HEK293 (cell line): ENCODE measurements around the gene POU4F1.

ENCODE experiments used
- MEIS1 ChIP-seq: sonication (generic); formaldehyde crosslinking; IDR thresholded peaks from 2 replicates; pipeline ENCODE4 v1.8.1; 2022; ENCODE audit warnings: missing genetic modification reagents, mild to moderate bottlenecking, borderline replicate concordance
- SETDB1 ChIP-seq: IDR thresholded peaks from one replicate; pipeline ENCODE4 v1.6.1; 2017; ENCODE audit warnings: mild to moderate bottlenecking, low read length, moderate library complexity, mixed read lengths; ENCODE audit not compliant: insufficient read length
- ZBTB21 ChIP-seq: fragments of 450-650 bp; formaldehyde crosslinking; IDR thresholded peaks from 2 replicates; pipeline ENCODE4 v1.5.1; 2017; ENCODE audit warnings: missing biosample characterization, missing genetic modification characterization
- ZEB2 ChIP-seq: fragments of 450-650 bp; formaldehyde crosslinking; IDR thresholded peaks from 2 replicates; pipeline ENCODE4 v1.5.1; 2016; ENCODE audit warnings: missing biosample characterization, missing genetic modification characterization
- ZFHX2 ChIP-seq: fragments of 450-650 bp; formaldehyde crosslinking; conservative IDR thresholded peaks from 2 replicates; pipeline ENCODE4 v1.5.1; 2016; ENCODE audit warnings: missing biosample characterization, missing genetic modification characterization
- ZNF121 ChIP-seq: fragments of 450-650 bp; formaldehyde crosslinking; IDR thresholded peaks from 2 replicates; pipeline ENCODE4 v1.5.1; 2016; ENCODE audit warnings: missing biosample characterization, missing genetic modification characterization
- ZNF2 ChIP-seq: fragments of 450-650 bp; formaldehyde crosslinking; IDR thresholded peaks from 2 replicates; pipeline ENCODE4 v1.5.1; 2016; ENCODE audit warnings: missing biosample characterization, missing genetic modification characterization
- ZNF23 ChIP-seq: fragments of 450-650 bp; formaldehyde crosslinking; IDR thresholded peaks from 2 replicates; pipeline ENCODE4 v1.5.1; 2016; ENCODE audit warnings: missing biosample characterization, missing genetic modification characterization, borderline replicate concordance
- ZNF266 ChIP-seq: fragments of 450-650 bp; formaldehyde crosslinking; IDR thresholded peaks from 2 replicates; pipeline ENCODE4 v1.5.1; 2016; ENCODE audit warnings: missing biosample characterization, missing genetic modification characterization, low read depth
- ZNF366 ChIP-seq: fragments of 450-650 bp; formaldehyde crosslinking; conservative IDR thresholded peaks from 2 replicates; pipeline ENCODE4 v1.5.1; 2016; ENCODE audit warnings: missing biosample characterization, missing genetic modification characterization
- ZNF521 ChIP-seq: fragments of 450-650 bp; formaldehyde crosslinking; IDR thresholded peaks from 2 replicates; pipeline ENCODE4 v1.5.1; 2017; ENCODE audit warnings: missing biosample characterization, mild to moderate bottlenecking, missing genetic modification characterization
- ZNF561 ChIP-seq: fragments of 450-650 bp; IDR thresholded peaks from 2 replicates; pipeline ENCODE4 v1.5.1; 2018; ENCODE audit warnings: missing biosample characterization, missing genetic modification characterization, borderline replicate concordance
- ZNF596 ChIP-seq: fragments of 450-650 bp; IDR thresholded peaks from 2 replicates; pipeline ENCODE4 v1.5.0; 2018; ENCODE audit warnings: missing biosample characterization, mild to moderate bottlenecking, missing genetic modification characterization, moderate library complexity
- ZNF785 ChIP-seq: fragments of 450-650 bp; formaldehyde crosslinking; IDR thresholded peaks from 2 replicates; pipeline ENCODE4 v1.5.1; 2016; ENCODE audit warnings: missing biosample characterization, missing genetic modification characterization
- ZNF791 ChIP-seq: fragments of 450-650 bp; formaldehyde crosslinking; IDR thresholded peaks from 2 replicates; pipeline ENCODE4 v1.5.1; 2016; ENCODE audit warnings: missing biosample characterization, missing genetic modification characterization
- ZXDB ChIP-seq: fragments of 450-650 bp; formaldehyde crosslinking; IDR thresholded peaks from 2 replicates; pipeline ENCODE4 v1.5.1; 2016; ENCODE audit warnings: missing biosample characterization, missing genetic modification characterization
- TF ChIP-seq, protein P1 (sequence below): fragments of 450-650 bp; formaldehyde crosslinking; conservative IDR thresholded peaks from 2 replicates; pipeline ENCODE4 v1.5.1; 2016; ENCODE audit warnings: low read depth, missing biosample characterization, missing genetic modification characterization
- TF ChIP-seq, protein P2 (sequence below): sonication (generic); formaldehyde crosslinking; IDR thresholded peaks from 2 replicates; pipeline ENCODE4 v1.8.1; 2022; ENCODE audit warnings: mild to moderate bottlenecking, moderate library complexity, missing genetic modification reagents
- TF ChIP-seq, protein P3 (sequence below): fragments of 450-650 bp; formaldehyde crosslinking; IDR thresholded peaks from 2 replicates; pipeline ENCODE4 v1.5.1; 2016; ENCODE audit warnings: missing biosample characterization, missing genetic modification characterization
- TF ChIP-seq, protein P4 (sequence below): fragments of 450-650 bp; formaldehyde crosslinking; IDR thresholded peaks from 2 replicates; pipeline ENCODE4 v1.5.0; 2017; ENCODE audit warnings: missing biosample characterization, missing genetic modification characterization, borderline replicate concordance
- TF ChIP-seq, protein P5 (sequence below): fragments of 450-650 bp; formaldehyde crosslinking; IDR thresholded peaks from 2 replicates; pipeline ENCODE4 v1.5.1; 2016; ENCODE audit warnings: missing biosample characterization, missing genetic modification characterization
- TF ChIP-seq, protein P6 (sequence below): fragments of 450-650 bp; formaldehyde crosslinking; IDR thresholded peaks from 2 replicates; pipeline ENCODE4 v1.5.1; 2016; ENCODE audit warnings: missing biosample characterization, missing genetic modification characterization, borderline replicate concordance

Gene POU4F1

DNA sequence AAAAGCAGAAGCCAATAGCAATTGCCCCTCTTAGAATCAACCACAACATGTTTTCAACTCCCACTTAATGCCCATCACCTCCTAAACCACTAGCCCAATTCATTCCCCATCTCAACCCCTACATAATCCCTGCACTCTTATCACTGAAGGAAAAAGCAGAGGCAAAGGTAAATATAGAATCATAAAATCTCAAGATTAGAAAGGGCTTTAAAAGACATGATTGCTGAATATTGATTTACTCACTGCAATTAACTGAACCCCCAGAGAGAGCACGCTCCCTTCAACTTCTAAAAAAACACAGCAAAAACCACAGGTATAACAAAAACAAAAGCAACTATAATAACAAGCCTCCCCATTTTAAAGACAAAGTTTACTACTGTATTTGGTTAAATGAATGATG is 15.1 kb upstream of the POU4F1 start (continued):
- TF ChIP-seq, protein P1, sequence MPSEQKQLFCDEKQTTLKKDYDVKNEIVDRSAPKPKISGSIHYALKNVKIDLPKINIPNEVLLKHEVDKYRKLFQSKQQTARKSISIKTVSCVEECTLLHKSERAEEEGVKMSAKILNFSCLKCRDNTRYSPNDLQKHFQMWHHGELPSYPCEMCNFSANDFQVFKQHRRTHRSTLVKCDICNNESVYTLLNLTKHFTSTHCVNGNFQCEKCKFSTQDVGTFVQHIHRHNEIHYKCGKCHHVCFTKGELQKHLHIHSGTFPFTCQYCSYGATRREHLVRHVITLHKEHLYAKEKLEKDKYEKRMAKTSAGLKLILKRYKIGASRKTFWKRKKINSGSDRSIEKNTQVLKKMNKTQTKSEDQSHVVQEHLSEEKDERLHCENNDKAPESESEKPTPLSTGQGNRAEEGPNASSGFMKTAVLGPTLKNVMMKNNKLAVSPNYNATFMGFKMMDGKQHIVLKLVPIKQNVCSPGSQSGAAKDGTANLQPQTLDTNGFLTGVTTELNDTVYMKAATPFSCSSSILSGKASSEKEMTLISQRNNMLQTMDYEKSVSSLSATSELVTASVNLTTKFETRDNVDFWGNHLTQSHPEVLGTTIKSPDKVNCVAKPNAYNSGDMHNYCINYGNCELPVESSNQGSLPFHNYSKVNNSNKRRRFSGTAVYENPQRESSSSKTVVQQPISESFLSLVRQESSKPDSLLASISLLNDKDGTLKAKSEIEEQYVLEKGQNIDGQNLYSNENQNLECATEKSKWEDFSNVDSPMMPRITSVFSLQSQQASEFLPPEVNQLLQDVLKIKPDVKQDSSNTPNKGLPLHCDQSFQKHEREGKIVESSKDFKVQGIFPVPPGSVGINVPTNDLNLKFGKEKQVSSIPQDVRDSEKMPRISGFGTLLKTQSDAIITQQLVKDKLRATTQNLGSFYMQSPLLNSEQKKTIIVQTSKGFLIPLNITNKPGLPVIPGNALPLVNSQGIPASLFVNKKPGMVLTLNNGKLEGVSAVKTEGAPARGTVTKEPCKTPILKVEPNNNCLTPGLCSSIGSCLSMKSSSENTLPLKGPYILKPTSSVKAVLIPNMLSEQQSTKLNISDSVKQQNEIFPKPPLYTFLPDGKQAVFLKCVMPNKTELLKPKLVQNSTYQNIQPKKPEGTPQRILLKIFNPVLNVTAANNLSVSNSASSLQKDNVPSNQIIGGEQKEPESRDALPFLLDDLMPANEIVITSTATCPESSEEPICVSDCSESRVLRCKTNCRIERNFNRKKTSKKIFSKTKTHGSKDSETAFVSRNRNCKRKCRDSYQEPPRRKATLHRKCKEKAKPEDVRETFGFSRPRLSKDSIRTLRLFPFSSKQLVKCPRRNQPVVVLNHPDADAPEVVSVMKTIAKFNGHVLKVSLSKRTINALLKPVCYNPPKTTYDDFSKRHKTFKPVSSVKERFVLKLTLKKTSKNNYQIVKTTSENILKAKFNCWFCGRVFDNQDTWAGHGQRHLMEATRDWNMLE, result no peak
- no peak for TF ChIP-seq SETDB1
- TF ChIP-seq, protein P2, sequence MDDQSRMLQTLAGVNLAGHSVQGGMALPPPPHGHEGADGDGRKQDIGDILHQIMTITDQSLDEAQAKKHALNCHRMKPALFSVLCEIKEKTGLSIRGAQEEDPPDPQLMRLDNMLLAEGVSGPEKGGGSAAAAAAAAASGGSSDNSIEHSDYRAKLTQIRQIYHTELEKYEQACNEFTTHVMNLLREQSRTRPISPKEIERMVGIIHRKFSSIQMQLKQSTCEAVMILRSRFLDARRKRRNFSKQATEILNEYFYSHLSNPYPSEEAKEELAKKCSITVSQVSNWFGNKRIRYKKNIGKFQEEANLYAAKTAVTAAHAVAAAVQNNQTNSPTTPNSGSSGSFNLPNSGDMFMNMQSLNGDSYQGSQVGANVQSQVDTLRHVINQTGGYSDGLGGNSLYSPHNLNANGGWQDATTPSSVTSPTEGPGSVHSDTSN (CRISPR knock-in tag), result no peak
- no peak for TF ChIP-seq ZNF791
- TF ChIP-seq ZNF561, result no peak
- TF ChIP-seq, protein P3, sequence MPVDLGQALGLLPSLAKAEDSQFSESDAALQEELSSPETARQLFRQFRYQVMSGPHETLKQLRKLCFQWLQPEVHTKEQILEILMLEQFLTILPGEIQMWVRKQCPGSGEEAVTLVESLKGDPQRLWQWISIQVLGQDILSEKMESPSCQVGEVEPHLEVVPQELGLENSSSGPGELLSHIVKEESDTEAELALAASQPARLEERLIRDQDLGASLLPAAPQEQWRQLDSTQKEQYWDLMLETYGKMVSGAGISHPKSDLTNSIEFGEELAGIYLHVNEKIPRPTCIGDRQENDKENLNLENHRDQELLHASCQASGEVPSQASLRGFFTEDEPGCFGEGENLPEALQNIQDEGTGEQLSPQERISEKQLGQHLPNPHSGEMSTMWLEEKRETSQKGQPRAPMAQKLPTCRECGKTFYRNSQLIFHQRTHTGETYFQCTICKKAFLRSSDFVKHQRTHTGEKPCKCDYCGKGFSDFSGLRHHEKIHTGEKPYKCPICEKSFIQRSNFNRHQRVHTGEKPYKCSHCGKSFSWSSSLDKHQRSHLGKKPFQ, result peak; percentile 92
- no peak for TF ChIP-seq ZNF366 (tag by site-specific recombination)
- TF ChIP-seq ZNF785 (tag by site-specific recombination), result no peak
- TF ChIP-seq ZNF23 (tag by site-specific recombination), result no peak
- TF ChIP-seq ZBTB21, result no peak
- TF ChIP-seq MEIS1 (CRISPR knock-in tag), result no peak
- TF ChIP-seq ZNF266 (tag by site-specific recombination), result no peak
- peak; percentile 74 for TF ChIP-seq ZXDB (tag by site-specific recombination)
- TF ChIP-seq, protein P4, sequence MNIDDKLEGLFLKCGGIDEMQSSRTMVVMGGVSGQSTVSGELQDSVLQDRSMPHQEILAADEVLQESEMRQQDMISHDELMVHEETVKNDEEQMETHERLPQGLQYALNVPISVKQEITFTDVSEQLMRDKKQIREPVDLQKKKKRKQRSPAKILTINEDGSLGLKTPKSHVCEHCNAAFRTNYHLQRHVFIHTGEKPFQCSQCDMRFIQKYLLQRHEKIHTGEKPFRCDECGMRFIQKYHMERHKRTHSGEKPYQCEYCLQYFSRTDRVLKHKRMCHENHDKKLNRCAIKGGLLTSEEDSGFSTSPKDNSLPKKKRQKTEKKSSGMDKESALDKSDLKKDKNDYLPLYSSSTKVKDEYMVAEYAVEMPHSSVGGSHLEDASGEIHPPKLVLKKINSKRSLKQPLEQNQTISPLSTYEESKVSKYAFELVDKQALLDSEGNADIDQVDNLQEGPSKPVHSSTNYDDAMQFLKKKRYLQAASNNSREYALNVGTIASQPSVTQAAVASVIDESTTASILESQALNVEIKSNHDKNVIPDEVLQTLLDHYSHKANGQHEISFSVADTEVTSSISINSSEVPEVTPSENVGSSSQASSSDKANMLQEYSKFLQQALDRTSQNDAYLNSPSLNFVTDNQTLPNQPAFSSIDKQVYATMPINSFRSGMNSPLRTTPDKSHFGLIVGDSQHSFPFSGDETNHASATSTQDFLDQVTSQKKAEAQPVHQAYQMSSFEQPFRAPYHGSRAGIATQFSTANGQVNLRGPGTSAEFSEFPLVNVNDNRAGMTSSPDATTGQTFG (tag by site-specific recombination), result no peak
- TF ChIP-seq ZEB2 (tag by site-specific recombination), result no peak
- peak; percentile 73; the same call in 1 of the 2 replicates for TF ChIP-seq ZFHX2 (tag by site-specific recombination)
- no peak for TF ChIP-seq ZNF596
- TF ChIP-seq, protein P5, sequence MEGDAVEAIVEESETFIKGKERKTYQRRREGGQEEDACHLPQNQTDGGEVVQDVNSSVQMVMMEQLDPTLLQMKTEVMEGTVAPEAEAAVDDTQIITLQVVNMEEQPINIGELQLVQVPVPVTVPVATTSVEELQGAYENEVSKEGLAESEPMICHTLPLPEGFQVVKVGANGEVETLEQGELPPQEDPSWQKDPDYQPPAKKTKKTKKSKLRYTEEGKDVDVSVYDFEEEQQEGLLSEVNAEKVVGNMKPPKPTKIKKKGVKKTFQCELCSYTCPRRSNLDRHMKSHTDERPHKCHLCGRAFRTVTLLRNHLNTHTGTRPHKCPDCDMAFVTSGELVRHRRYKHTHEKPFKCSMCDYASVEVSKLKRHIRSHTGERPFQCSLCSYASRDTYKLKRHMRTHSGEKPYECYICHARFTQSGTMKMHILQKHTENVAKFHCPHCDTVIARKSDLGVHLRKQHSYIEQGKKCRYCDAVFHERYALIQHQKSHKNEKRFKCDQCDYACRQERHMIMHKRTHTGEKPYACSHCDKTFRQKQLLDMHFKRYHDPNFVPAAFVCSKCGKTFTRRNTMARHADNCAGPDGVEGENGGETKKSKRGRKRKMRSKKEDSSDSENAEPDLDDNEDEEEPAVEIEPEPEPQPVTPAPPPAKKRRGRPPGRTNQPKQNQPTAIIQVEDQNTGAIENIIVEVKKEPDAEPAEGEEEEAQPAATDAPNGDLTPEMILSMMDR (tag by site-specific recombination), result no peak
- TF ChIP-seq ZNF2 (tag by site-specific recombination), result 0 out of 2 replicates have a peak, but pooled peaks have one; percentile 41
- peak; percentile 46; the same call in 1 of the 2 replicates for TF ChIP-seq ZNF121 (tag by site-specific recombination)
- TF ChIP-seq, protein P6, sequence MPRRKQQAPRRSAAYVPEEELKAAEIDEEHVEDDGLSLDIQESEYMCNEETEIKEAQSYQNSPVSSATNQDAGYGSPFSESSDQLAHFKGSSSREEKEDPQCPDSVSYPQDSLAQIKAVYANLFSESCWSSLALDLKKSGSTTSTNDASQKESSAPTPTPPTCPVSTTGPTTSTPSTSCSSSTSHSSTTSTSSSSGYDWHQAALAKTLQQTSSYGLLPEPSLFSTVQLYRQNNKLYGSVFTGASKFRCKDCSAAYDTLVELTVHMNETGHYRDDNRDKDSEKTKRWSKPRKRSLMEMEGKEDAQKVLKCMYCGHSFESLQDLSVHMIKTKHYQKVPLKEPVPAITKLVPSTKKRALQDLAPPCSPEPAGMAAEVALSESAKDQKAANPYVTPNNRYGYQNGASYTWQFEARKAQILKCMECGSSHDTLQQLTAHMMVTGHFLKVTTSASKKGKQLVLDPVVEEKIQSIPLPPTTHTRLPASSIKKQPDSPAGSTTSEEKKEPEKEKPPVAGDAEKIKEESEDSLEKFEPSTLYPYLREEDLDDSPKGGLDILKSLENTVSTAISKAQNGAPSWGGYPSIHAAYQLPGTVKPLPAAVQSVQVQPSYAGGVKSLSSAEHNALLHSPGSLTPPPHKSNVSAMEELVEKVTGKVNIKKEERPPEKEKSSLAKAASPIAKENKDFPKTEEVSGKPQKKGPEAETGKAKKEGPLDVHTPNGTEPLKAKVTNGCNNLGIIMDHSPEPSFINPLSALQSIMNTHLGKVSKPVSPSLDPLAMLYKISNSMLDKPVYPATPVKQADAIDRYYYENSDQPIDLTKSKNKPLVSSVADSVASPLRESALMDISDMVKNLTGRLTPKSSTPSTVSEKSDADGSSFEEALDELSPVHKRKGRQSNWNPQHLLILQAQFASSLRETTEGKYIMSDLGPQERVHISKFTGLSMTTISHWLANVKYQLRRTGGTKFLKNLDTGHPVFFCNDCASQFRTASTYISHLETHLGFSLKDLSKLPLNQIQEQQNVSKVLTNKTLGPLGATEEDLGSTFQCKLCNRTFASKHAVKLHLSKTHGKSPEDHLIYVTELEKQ (tag by site-specific recombination), result no peak
- TF ChIP-seq ZNF521 (tag by site-specific recombination), result no peak
